HG03135 (cell line): Measurements from ENCODE around the gene MEFV.
"Not testable (repeated sequence)": the region's sequence is repeated elsewhere in the genome, so short reads cannot be mapped to it uniquely, and the experiment has no call there.

ENCODE experiments used
- ATAC-seq: cut with Tn5 transposase; IDR thresholded peaks from one replicate; pipeline ENCODE4 v1.9.1; 2021; ENCODE audit warnings: mild to moderate bottlenecking, moderate library complexity; ENCODE audit not compliant: unreplicated experiment

MEFV gene

GRCh38 chr16:3223913-3224515, 32.4 kb downstream of the MEFV start:
- ATAC-seq = no peak

- ATAC-seq = no peak
Observed at GRCh38 chr16:3220839-3221238, 35.6 kb downstream of the MEFV start.

DNA sequence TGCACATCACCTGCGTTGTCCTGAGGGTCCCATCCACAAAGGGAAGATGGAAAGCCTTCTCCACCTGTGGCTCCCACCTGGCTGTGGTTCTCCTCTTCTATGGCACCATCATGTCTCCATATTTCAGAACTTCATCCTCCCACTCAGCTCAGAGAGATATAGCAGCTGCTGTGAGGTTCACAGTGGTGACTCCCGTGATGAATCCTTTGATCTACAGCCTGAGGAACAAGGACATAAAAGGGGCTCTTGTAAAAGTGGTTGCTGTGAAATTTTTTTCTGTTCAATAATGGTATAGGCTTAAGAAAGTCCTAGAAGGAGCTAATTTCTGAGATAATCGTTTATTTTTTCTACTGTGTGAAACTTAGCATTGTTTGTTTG, 40.2 kb downstream of the MEFV start:
- ATAC-seq = no peak

- ATAC-seq = no peak
Observed at GRCh38 chr16:3215601-3216262, 40.7 kb downstream of the MEFV start.

GRCh38 chr16:3214904-3215600, 41.4 kb downstream of the MEFV start:
- no peak for ATAC-seq

- ATAC-seq = no peak
Observed at GRCh38 chr16:3212567-3212966, 43.9 kb downstream of the MEFV start.

DNA sequence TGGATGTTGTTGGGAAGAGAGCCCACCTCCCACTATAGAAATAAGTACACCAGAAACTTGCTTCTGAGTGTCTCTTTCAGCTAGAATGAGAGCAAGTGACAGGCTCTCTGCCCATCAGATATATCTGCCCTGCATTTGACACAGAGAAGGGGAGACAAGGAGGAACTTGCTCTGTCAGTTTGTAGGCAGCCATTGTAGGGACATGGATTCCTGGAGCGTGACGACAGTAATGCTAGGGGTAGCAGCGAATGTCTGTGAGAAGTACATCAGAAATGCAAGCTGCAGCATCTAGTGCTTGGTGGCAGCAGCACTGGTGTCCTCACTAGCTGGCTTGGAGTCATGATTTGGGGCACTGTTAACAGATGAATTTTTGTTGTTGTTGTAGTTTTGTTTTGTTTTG, 44.4 kb downstream of the MEFV start:
- ATAC-seq = no peak

DNA sequence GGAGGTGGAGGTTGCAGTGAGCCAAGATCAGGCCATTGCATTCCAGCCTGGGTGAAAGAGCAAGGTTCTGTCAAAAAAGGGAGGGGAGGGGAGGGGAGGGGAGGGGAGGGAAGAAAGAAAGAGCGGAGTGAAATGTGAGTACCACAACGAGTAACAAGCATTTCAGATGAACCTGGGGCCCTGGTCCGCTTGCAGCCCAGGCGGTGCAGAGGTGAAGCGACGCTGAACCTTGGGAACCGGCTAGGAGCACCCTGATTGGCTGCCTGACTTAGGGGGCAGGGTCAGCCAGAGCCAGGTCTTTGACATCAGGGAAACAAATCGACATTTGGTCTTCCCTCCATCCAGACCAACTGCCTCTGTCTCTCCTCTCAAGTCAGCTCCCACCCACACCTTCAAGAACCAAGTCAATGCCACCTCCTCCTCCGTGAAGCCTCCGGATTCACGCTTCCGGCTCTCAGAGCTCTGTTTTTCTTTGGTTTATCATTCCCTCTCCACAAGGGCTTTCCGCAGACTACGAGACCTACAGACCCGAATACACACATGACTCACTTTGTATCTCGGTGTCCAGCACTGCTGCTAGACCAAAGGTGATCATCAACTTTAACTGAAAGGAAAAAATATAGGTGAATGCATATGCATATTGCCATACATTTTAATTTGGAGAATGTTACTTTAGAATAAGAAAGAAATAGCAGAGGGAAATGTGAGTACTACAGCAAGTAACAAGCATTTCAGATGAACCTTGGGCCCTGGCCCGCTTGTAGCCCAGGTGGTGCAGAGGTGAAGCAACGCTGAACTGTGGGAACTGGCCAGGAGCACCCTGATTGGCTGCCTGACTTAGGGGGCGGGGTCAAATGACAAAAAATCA, 49.1 kb downstream of the MEFV start:
- no peak for ATAC-seq

DNA sequence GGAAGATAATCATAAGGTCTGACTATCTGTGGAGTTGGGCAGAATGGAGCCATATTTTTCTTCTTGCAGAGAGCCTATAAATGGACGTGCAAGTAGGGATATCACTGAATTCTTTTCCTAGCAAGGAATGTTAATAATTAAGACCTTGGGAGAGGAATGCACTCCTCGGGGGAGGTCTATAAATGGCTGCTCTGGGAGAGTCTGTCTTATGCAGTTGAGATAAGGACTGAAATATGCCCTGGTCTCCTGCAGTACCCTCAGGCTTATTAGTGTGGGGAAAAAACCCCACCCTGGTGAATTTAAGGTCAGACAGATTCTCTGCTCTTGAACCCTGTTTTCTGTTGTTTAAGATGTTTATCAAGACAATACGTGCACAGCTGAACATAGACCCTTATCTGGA, 50.5 kb downstream of the MEFV start:
- ATAC-seq = not testable (repeated sequence)

- ATAC-seq = no peak
Observed at GRCh38 chr16:3202903-3203539, 53.4 kb downstream of the MEFV start.

DNA sequence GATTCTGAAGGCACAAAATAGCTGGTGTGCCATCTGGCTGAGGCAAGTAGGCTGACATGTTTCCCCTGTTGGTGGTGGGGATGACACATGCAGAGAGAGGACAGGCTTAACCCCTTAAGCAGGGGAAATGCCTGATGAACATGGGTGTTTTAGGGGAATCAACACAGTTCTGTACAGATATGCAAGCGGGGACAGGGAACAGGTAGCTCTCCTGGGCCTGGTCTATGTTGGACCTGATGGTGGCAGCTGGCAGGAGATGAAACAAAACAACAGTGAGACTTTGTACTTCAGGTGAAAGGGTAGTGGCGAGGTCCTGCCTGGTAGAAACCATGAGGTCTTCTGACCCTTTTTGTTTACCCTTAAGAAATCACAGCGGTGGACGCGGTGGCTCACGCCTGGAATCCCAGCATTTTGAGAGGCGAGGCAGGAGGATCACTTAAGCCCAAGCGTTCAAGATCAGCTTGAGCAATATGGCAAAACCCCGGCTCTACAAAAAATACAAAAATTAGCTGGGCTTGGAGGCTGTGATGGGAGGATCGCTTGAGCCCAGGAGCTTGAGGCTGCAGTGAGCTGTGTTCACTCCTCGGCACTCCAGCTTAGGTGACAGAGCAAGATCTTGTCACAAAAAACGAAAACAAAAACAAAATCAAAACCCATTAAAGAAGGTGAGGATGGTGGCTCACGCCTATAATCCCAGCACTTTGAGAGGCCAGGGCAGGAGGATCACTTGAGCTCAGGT, 57.9 kb downstream of the MEFV start:
- ATAC-seq = no peak

GRCh38 chr16:3197694-3198333, 58.6 kb downstream of the MEFV start:
- ATAC-seq = not testable (repeated sequence)

- no peak for ATAC-seq
Observed at GRCh38 chr16:3195975-3196374, 60.5 kb downstream of the MEFV start.

DNA sequence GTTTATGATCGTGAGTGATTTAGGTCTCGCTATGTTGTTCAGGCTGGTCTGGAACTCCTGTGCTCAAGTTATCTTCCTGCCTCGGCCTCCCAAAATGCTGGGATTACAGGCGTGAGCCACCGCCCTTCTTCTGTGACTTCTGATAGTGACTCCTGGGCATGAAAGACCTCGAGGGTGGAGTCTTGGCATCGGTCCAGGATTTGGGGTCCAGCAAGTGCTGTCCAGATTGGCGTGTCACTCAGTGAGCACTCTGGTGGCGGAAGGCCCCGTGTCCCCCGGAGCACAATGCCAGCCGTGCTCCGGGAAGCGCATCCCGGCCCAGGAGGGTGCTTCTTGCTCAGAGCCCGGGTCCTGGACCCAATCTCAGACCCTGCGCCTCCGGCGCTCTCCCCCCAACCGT, 61.6 kb downstream of the MEFV start:
- ATAC-seq = no peak

DNA sequence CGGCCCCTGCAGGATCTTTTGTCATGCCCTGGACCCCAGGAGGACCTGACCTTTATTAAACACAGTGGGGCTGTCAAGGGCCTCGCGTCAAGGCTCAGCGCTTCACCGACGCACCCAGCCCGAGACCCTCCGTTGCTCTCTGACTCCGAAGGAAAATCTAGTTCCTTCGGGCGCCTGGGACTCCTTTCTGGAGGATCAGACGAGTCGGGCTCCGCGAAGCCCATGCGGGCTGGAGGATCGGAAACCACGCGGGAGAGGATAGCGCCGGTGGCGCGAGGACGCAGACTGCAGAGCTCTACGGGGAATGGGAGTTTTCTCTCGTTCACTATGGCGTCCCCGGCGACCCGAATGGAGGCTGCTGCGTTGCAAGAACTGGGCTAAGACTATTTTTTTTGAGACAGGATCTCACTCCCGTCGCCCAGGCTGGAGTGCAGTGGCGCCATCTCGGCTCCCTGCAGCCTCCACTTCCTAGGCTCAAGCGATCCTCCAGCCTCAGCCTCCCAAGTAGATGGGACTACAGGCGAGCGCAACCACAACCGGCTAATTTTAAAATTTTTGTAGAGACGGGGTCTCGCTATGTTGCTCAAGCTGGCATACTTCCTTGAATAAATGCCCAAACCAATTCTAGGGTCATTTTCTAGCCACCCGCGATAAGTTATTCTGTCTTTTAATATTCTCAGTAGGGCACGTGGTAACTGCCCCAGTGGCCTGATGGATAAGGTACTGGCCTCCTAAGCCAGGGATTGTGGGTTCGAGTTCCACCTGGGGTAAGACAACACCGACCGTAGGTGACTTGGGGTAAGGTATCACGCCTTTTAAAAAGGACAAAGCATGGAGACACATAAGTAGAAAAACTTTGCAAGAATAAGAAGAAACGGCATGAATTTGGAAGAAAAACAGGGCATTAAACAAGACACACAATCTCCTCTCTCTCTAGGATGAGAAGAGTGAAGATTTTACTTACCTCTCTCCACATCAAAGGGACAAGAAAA, 62.9 kb downstream of the MEFV start:
- ATAC-seq = no peak

GRCh38 chr16:3192476-3193019, 63.9 kb downstream of the MEFV start:
- no peak for ATAC-seq
